HepG2 (cell line): ENCODE results near the gene ESYT3. TPM values are rescaled to one million over a fixed set of nuclear protein-coding genes. Genes with fewer than 3 reads are reported as not detected.
A peak's percentile ranks its signal among the peaks of the same experiment; 100 is the strongest.

Experiments
- AGO1 ChIP-seq: fragments of 200-400 bp; formaldehyde crosslinking; IDR thresholded peaks from 2 replicates; pipeline ENCODE4 v1.6.1; 2017; ENCODE audit warnings: mild to moderate bottlenecking, low read depth, low read length, moderate library complexity; ENCODE audit not compliant: poor library complexity, severe bottlenecking
- EZH2 ChIP-seq: conservative IDR thresholded peaks from 2 replicates; pipeline ENCODE4 v1.6.1; 2012; ENCODE audit warnings: mild to moderate bottlenecking, low read depth, low read length, moderate library complexity
- HDAC2 ChIP-seq: sonication (generic); formaldehyde crosslinking; IDR thresholded peaks from 2 replicates; pipeline ENCODE4 v1.4.0; 2020; ENCODE audit warnings: missing genetic modification reagents
- KLF12 ChIP-seq: sonication (generic); formaldehyde crosslinking; IDR thresholded peaks from 2 replicates; pipeline ENCODE4 v1.4.0; 2020; ENCODE audit warnings: missing genetic modification reagents, borderline replicate concordance
- MLXIP ChIP-seq: sonication (generic); formaldehyde crosslinking; IDR thresholded peaks from 2 replicates; pipeline ENCODE4 v1.9.0; 2021; ENCODE audit warnings: missing genetic modification reagents, borderline replicate concordance
- SIN3A ChIP-seq: IDR thresholded peaks from 2 replicates; pipeline ENCODE4 v1.6.1; 2011; ENCODE audit warnings: low read depth, mild to moderate bottlenecking, control low read depth, low read length, borderline replicate concordance
- ZBTB40 ChIP-seq, 2 experiments: fragments of 450-650 bp in 1 of 2; sonication (generic) in 1 of 2; formaldehyde crosslinking in 1 of 2; IDR thresholded peaks; 2 replicates each; pipeline versions ENCODE4 v1.6.1 to v1.8.0; 2016 to 2022; ENCODE audit warnings: antibody characterized with exemption in 1 of 2, mild to moderate bottlenecking in 1 of 2, missing genetic modification reagents in 1 of 2
- ZFP82 ChIP-seq: sonication (generic); formaldehyde crosslinking; IDR thresholded peaks from 2 replicates; pipeline ENCODE4 v1.5.1; 2020; ENCODE audit warnings: mild to moderate bottlenecking, missing genetic modification reagents, borderline replicate concordance
- ZNF556 ChIP-seq: sonication (generic); formaldehyde crosslinking; IDR thresholded peaks from 2 replicates; pipeline ENCODE4 v1.4.0; 2020; ENCODE audit warnings: mild to moderate bottlenecking, missing genetic modification reagents, borderline replicate concordance
- ZNF570 ChIP-seq: sonication (generic); formaldehyde crosslinking; IDR thresholded peaks from 2 replicates; pipeline ENCODE4 v1.4.0; 2020; ENCODE audit warnings: mild to moderate bottlenecking, missing genetic modification reagents, borderline replicate concordance
- ZNF724P ChIP-seq: sonication (generic); formaldehyde crosslinking; IDR thresholded peaks from 2 replicates; pipeline ENCODE4 v1.8.0; 2022; ENCODE audit warnings: missing genetic modification reagents, borderline replicate concordance
- ZSCAN9 ChIP-seq: IDR thresholded peaks from 2 replicates; pipeline ENCODE4 v1.6.1; 2016; ENCODE audit warnings: borderline replicate concordance
- polyA plus RNA-seq, 8 experiments: library from polyadenylated mRNA; depleted of rRNA in 3 of 8; stranded (reverse) in 7 of 8; unstranded in 1 of 8; fragments of >200 nt; fragmentation: Illumina TruSeq in 4 of 8; extraction: Trizol in 4 of 8; gene quantifications; 2 replicates each; pipeline versions ENCODE4 v1.2.1 to v1.2.3, GENCODE V29; 2011 to 2016; ENCODE audit warnings: low read depth in 4 of 8, missing spikeins in 1 of 8, mixed read lengths in 1 of 8; ENCODE audit not compliant: insufficient read depth in 1 of 8
- total RNA-seq, 5 experiments: library from RNA; depleted of rRNA; stranded (reverse); fragments of >200 nt; fragmentation: Illumina TruSeq; extraction: Trizol; gene quantifications; 2 replicates each; pipeline ENCODE4 v1.2.3, GENCODE V29; 2016; ENCODE audit warnings: low read depth in 1 of 5

ESYT3 gene
- total and polyA plus RNA-seq, 2 of the 13 experiments (the other 11 are each of a cell fraction or from before 2014, with no cell fraction given), result 1.5 to 4.1 TPM

DNA sequence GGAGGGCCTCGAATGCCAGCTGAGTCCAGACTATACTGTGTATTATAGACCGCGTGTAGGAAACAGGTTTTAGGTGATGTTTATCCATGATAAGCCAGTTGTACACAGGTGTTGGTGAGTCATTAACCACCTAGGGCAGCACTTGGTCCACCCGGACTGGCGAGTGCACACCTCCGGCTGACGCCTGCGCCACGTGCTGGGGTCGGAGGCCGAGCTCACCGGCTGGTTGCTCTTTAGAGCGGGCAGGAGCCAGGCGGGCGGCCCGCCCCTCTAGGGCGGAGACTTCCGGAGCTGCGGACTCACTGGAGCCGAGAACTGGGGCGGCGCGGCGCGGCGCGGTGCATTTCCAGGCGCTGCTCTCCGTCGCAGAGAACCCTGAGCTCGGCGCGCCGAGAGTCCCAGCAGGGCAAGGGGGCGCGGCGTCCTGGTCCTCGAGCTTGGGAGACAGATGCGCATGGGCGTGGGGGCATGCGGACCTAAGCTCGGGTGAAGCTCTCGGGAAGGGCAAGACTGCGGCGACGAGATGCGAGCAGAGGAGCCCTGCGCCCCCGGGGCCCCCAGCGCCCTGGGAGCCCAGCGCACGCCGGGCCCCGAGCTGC lies at the start of gene ESYT3 (continued):
- TF ChIP-seq ZBTB40 (IDR thresholded peaks at IDR 0.05) (no peak), ZBTB40 (CRISPR knock-in tag; IDR thresholded peaks at IDR 0.05) (peak; percentile 81), ZNF556 (CRISPR knock-in tag) (peak; percentile 60; the same call in 1 of the 2 replicates), ZFP82 (CRISPR knock-in tag) (peak; percentile 73; the same call in 1 of the 2 replicates), KLF12 (CRISPR knock-in tag) (peak; percentile 85), EZH2 (no peak), ZNF724P (peak; percentile 93; the same call in 1 of the 2 replicates), MLXIP (CRISPR knock-in tag) (peak; percentile 93), ZNF570 (CRISPR knock-in tag) (peak; percentile 95; the same call in 1 of the 2 replicates), HDAC2 (CRISPR knock-in tag) (peak; percentile 60), SIN3A (no peak), ZSCAN9 (CRISPR knock-in tag) (peak; percentile 90), AGO1 (no peak)
